Kasumi-1 (cell line): ENCODE data around the gene HERC2.
"Not testable (repeated sequence)": the region's sequence is repeated elsewhere in the genome, so short reads cannot be mapped to it uniquely, and the experiment has no call there.

Source experiments
- DNase-seq, 2 experiments: peaks; one replicate each; lab custom pipeline; 2025; lab: John Stamatoyannopoulos, UW

The HERC2 gene

GRCh38 chr15:28227303-28227702 lies 94.7 kb downstream of the HERC2 start:
- DNase-seq = not testable (repeated sequence)

GRCh38 chr15:28222612-28223011 lies 99.4 kb downstream of the HERC2 start:
- DNase-seq = not testable (repeated sequence)

GRCh38 chr15:28221696-28222095 lies 100.3 kb downstream of the HERC2 start:
- not testable (repeated sequence) for DNase-seq

- DNase-seq = no peak
Observed at GRCh38 chr15:28219116-28219515, 102.9 kb downstream of the HERC2 start.

GRCh38 chr15:28216946-28217546 lies 104.9 kb downstream of the HERC2 start:
- not testable (repeated sequence) for DNase-seq

- not testable (repeated sequence) for DNase-seq
Observed at GRCh38 chr15:28215521-28215920, 106.5 kb downstream of the HERC2 start.

GRCh38 chr15:28214006-28214790 lies 107.8 kb downstream of the HERC2 start:
- DNase-seq = not testable (repeated sequence)

GRCh38 chr15:28213393-28213792 lies 108.6 kb downstream of the HERC2 start:
- DNase-seq = not testable (repeated sequence)

GRCh38 chr15:28208583-28208982 lies 113.4 kb downstream of the HERC2 start:
- no peak for DNase-seq

GRCh38 chr15:28205640-28206039 lies 116.3 kb downstream of the HERC2 start:
- DNase-seq = not testable (repeated sequence)

- DNase-seq = not testable (repeated sequence)
Observed at GRCh38 chr15:28203055-28203828, 118.7 kb downstream of the HERC2 start.

GRCh38 chr15:28202124-28202523 lies 119.9 kb downstream of the HERC2 start:
- DNase-seq = not testable (repeated sequence)

GRCh38 chr15:28198215-28198614 lies 123.8 kb downstream of the HERC2 start:
- DNase-seq = not testable (repeated sequence)

GRCh38 chr15:28197694-28198093 lies 124.3 kb downstream of the HERC2 start:
- DNase-seq = not testable (repeated sequence)

GRCh38 chr15:28196581-28196980 lies 125.4 kb downstream of the HERC2 start:
- DNase-seq = not testable (repeated sequence)

- DNase-seq = no peak
Observed at GRCh38 chr15:28192772-28193171, 129.2 kb downstream of the HERC2 start.

- no peak for DNase-seq
Observed at GRCh38 chr15:28191832-28192231, 130.1 kb downstream of the HERC2 start.

GRCh38 chr15:28190391-28191174 lies 131.4 kb downstream of the HERC2 start:
- DNase-seq = no peak

GRCh38 chr15:28185148-28185895 lies 136.7 kb downstream of the HERC2 start:
- DNase-seq = no peak

- DNase-seq = no peak
Observed at GRCh38 chr15:28184166-28184565, 137.8 kb downstream of the HERC2 start.

GRCh38 chr15:28182731-28183130 lies 139.2 kb downstream of the HERC2 start:
- no peak for DNase-seq
